CD14-positive monocyte (primary cell): ENCODE results near the gene SPATA13. TPM values are rescaled to one million over a fixed set of nuclear protein-coding genes. Genes with fewer than 3 reads are reported as not detected.

Experiments used
- DNase-seq, 3 donors: peaks; one replicate each; pipeline ENCODE4 v3.0.0-alpha.2; 2011 to 2022
- H2AFZ ChIP-seq: 2 replicates; pipeline ENCODE4 v1.6.0; 2012; ENCODE audit warnings: mild to moderate bottlenecking, low read depth, low read length, inconsistent platforms; ENCODE audit not compliant: insufficient read depth, poor library complexity, severe bottlenecking
- H3K27ac ChIP-seq, 2 donors: 1 replicate in 1 of 2; 2 replicates in 1 of 2; pipeline ENCODE4 v1.5.1; 2012 to 2013; ENCODE audit warnings: low read length in 2 of 2, control low read depth in 1 of 2, inconsistent platforms in 1 of 2, low read depth in 1 of 2, mild to moderate bottlenecking in 1 of 2
- H3K27me3 ChIP-seq, 2 donors: one replicate each; pipeline versions ENCODE4 v1.6.0 to v1.6.1; 2011 to 2013; ENCODE audit warnings: low read length in 2 of 2; ENCODE audit not compliant: control insufficient read depth in 2 of 2, insufficient read depth in 2 of 2
- H3K36me3 ChIP-seq, 2 donors: replicated peaks in 1 of 2; 1 replicate in 1 of 2; 2 replicates in 1 of 2; pipeline versions ENCODE4 v1.5.1 to v1.6.1; 2012 to 2013; ENCODE audit warnings: low read length in 2 of 2, control low read depth in 1 of 2, inconsistent platforms in 1 of 2, mild to moderate bottlenecking in 1 of 2; ENCODE audit not compliant: insufficient read depth in 2 of 2, control insufficient read depth in 1 of 2
- H3K4me1 ChIP-seq, 2 donors: 1 replicate in 1 of 2; 2 replicates in 1 of 2; pipeline versions ENCODE4 v1.5.1 to v1.6.1; 2012 to 2013; ENCODE audit warnings: low read length in 2 of 2, control low read depth in 1 of 2, inconsistent platforms in 1 of 2, mild to moderate bottlenecking in 1 of 2, moderate library complexity in 1 of 2; ENCODE audit not compliant: insufficient read depth in 2 of 2, control insufficient read depth in 1 of 2
- H3K4me2 ChIP-seq: replicated peaks from 2 replicates; pipeline ENCODE3; 2012; ENCODE audit warnings: low read length, moderate library complexity, mild to moderate bottlenecking; ENCODE audit not compliant: poor library complexity, severe bottlenecking; ENCODE audit errors: extremely low read depth
- H3K4me3 ChIP-seq, 3 experiments: fragments of 200-600 bp in 1 of 3; sonication (generic) in 1 of 3; replicated peaks in 1 of 3; 1 replicate in 2 of 3; 2 replicates in 1 of 3; pipeline ENCODE4 v1.5.1; 2011 to 2013; ENCODE audit warnings: low read length in 3 of 3, mild to moderate bottlenecking in 3 of 3, control low read depth in 2 of 3, low read depth in 2 of 3, inconsistent platforms in 1 of 3, moderate library complexity in 1 of 3
- H3K79me2 ChIP-seq: 2 replicates; pipeline ENCODE4 v1.6.0; 2012; ENCODE audit warnings: mild to moderate bottlenecking, control low read depth, inconsistent platforms, low read length, moderate library complexity; ENCODE audit not compliant: insufficient read depth
- H3K9ac ChIP-seq: 2 replicates; pipeline ENCODE4 v1.6.0; 2017; ENCODE audit warnings: low read length, mild to moderate bottlenecking; ENCODE audit not compliant: insufficient read depth, poor library complexity, severe bottlenecking
- H3K9me3 ChIP-seq, 2 donors: replicated peaks in 1 of 2; 1 replicate in 1 of 2; 2 replicates in 1 of 2; pipeline versions ENCODE4 v1.5.1 to v1.6.1; 2012 to 2013; ENCODE audit warnings: low read length in 2 of 2, control low read depth in 1 of 2; ENCODE audit not compliant: control insufficient read depth in 1 of 2, insufficient read depth in 1 of 2
- H4K20me1 ChIP-seq: 2 replicates; pipeline ENCODE4 v1.6.0; 2012; ENCODE audit warnings: mild to moderate bottlenecking, low read length, control low read depth, moderate library complexity; ENCODE audit not compliant: insufficient read depth
- H3K27ac Mint-ChIP-seq, 7 donors: one replicate each; pipeline ENCODE4 v1.8.0; 2020; ENCODE audit warnings: mild to moderate bottlenecking in 7 of 7, mixed read lengths in 7 of 7, moderate library complexity in 6 of 7, inconsistent platforms in 2 of 7
- H3K27me3 Mint-ChIP-seq, 3 donors: one replicate each; pipeline ENCODE4 v1.8.0; 2021 to 2022; ENCODE audit warnings: low read depth in 3 of 3, mild to moderate bottlenecking in 3 of 3, mixed read lengths in 3 of 3, moderate library complexity in 3 of 3, inconsistent platforms in 1 of 3
- H3K36me3 Mint-ChIP-seq, 2 donors: one replicate each; pipeline ENCODE4 v1.8.0; 2020; ENCODE audit warnings: mixed read lengths in 2 of 2, inconsistent platforms in 1 of 2, mild to moderate bottlenecking in 1 of 2
- H3K4me1 Mint-ChIP-seq: one replicate; pipeline ENCODE4 v1.8.0; 2020; ENCODE audit warnings: mild to moderate bottlenecking, mixed read lengths
- H3K4me3 Mint-ChIP-seq, 2 donors: one replicate each; pipeline ENCODE4 v1.8.0; 2020; ENCODE audit warnings: mild to moderate bottlenecking in 2 of 2, mixed read lengths in 2 of 2, moderate library complexity in 1 of 2
- H3K9me3 Mint-ChIP-seq, 7 donors: one replicate each; pipeline ENCODE4 v1.8.0; 2020 to 2022; ENCODE audit warnings: mixed read lengths in 7 of 7, mild to moderate bottlenecking in 6 of 7, moderate library complexity in 6 of 7, inconsistent platforms in 2 of 7
- WGBS: methylation state at CpG from one replicate; pipeline ENCODE4 v1.1.5; 2013; ENCODE audit warnings: missing lambda C conversion rate; ENCODE audit not compliant: insufficient coverage; 5-methylcytosine and 5-hydroxymethylcytosine counted together
- intact Hi-C, 2 donors: fragments of 100-400 bp; cut with micrococcal nuclease; formaldehyde crosslinking; loops; one replicate each; pipeline versions ENCODE4 v1.15.0 to v1.15.1; 2023
- polyA plus RNA-seq, 3 donors: library from polyadenylated mRNA; depleted of rRNA in 1 of 3; unstranded in 2 of 3; stranded (reverse) in 1 of 3; fragments of 300-500 nt in 2 of 3; fragments of >200 nt in 1 of 3; fragmentation: Illumina TruSeq in 2 of 3; gene quantifications; 1 replicate in 2 of 3; 2 replicates in 1 of 3; pipeline ENCODE4 v1.2.3, GENCODE V29; 2012 to 2021
- TF ChIP-seq, protein P1 (sequence below): fragments of 200-600 bp; IDR thresholded peaks from one replicate; pipeline ENCODE4 v1.8.0; 2022; ENCODE audit warnings: antibody characterized with exemption, mild to moderate bottlenecking

SPATA13 gene
- polyA plus RNA-seq, 3 donors = 9.3 to 44.7 (median 11.6) TPM

DNA sequence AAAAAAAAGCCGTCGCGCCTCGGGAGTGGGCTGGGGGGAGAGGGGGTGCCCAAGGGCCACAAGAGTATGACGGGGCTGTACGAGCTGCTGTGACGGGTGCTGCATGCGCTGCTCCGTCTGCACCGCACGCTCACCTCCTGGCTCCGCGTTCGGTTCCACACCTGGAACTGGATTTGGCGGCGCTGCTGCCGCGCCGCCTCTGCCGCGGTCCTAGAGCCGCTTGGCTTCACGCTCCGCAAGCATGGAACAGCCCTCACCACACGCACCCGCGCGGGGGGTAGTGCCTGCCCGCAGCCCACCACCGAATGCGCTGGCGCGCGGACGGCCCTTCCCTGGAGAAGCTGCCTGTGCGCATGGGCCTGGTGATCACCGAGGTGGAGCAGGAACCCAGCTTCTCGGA is 167.6 kb downstream of the SPATA13 start:
- H3K4me2 ChIP-seq = no peak overlapping the region
- Mint-ChIP-seq H3K27me3 (peaks cover 23 to 36% (median 32%) of the 10 kb centered on the region in 3 donors), H3K9me3 (peaks cover 0 to 6% (median 0%) of the 10 kb centered on the region in 7 donors), H3K4me3 (peak overlapping the region; percentile 31 to 81), H3K36me3 (no peaks in the 10 kb centered on the region), H3K4me1 (peaks cover 3% of the 10 kb centered on the region), H3K27ac (no peak overlapping the region)
- TF ChIP-seq, protein P1, sequence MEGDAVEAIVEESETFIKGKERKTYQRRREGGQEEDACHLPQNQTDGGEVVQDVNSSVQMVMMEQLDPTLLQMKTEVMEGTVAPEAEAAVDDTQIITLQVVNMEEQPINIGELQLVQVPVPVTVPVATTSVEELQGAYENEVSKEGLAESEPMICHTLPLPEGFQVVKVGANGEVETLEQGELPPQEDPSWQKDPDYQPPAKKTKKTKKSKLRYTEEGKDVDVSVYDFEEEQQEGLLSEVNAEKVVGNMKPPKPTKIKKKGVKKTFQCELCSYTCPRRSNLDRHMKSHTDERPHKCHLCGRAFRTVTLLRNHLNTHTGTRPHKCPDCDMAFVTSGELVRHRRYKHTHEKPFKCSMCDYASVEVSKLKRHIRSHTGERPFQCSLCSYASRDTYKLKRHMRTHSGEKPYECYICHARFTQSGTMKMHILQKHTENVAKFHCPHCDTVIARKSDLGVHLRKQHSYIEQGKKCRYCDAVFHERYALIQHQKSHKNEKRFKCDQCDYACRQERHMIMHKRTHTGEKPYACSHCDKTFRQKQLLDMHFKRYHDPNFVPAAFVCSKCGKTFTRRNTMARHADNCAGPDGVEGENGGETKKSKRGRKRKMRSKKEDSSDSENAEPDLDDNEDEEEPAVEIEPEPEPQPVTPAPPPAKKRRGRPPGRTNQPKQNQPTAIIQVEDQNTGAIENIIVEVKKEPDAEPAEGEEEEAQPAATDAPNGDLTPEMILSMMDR = no peak
- no peaks in the 10 kb centered on the region for H3K4me1 ChIP-seq
- 50% methylated on average over 15 of the region's 38 CpGs for WGBS
- DNase-seq = no peak
- peaks cover 0 to 22% of the 10 kb centered on the region in 2 donors for H3K27me3 ChIP-seq
- no peak overlapping the region for H3K9ac ChIP-seq
- H4K20me1 ChIP-seq = no peaks in the 10 kb centered on the region
- no peaks in the 10 kb centered on the region for H3K9me3 ChIP-seq
- no peaks in the 10 kb centered on the region for H3K36me3 ChIP-seq
- intact Hi-C loops = no loop called here
- no peak overlapping the region for H3K27ac ChIP-seq
- H3K4me3 ChIP-seq = no peak overlapping the region
- H3K79me2 ChIP-seq = no peaks in the 10 kb centered on the region
- H2AFZ ChIP-seq = no peak overlapping the region

DNA sequence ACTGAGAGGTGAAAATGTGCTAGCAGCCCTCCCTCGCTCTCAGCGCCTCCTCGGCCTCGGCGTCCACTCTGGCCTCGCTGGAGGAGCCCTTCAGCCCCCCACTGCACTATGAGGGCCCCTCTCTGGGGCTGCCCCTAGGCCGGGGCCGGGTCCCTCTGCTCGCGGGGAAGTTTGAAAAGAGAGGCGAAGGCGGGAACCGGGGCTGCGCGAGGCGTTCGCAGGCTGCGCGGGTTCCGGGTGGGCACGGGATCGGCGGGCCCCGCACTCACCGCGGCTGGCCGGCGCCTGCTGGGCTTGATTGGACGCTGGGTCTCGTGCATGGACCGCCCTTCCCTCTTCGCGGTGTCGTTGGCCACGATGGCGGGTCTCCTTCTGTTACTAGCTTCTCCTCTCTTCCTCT is 178.2 kb downstream of the SPATA13 start:
- no peaks in the 10 kb centered on the region for H3K36me3 Mint-ChIP-seq

More for the DNA sequence above, 178.2 kb downstream of the SPATA13 start:
- DNase-seq = no peak
- H3K4me1 Mint-ChIP-seq = no peaks in the 10 kb centered on the region
- no peak overlapping the region for H3K4me3 Mint-ChIP-seq
- TF ChIP-seq, protein P1 = no peak
- H3K79me2 ChIP-seq = no peaks in the 10 kb centered on the region
- H3K27me3 ChIP-seq = no peaks in the 10 kb centered on the region
- no peak overlapping the region for H3K9ac ChIP-seq
- H3K27ac Mint-ChIP-seq = peak overlapping the region in 1 of 7 donors; percentile 24
- no peak overlapping the region for H3K27ac ChIP-seq
- H3K4me3 ChIP-seq = no peak overlapping the region
- peaks cover 0 to 21% of the 10 kb centered on the region in 2 donors for H3K9me3 ChIP-seq
- no peaks in the 10 kb centered on the region for H3K36me3 ChIP-seq
- no peak overlapping the region for H3K4me2 ChIP-seq
- intact Hi-C loops = no loop called here
- peaks cover 6 to 19% (median 16%) of the 10 kb centered on the region in 3 donors for H3K27me3 Mint-ChIP-seq
- no peak overlapping the region for H2AFZ ChIP-seq
- H4K20me1 ChIP-seq = no peaks in the 10 kb centered on the region
- H3K9me3 Mint-ChIP-seq = peaks cover 15 to 27% (median 22%) of the 10 kb centered on the region in 7 donors
- no peaks in the 10 kb centered on the region for H3K4me1 ChIP-seq
- 96% methylated on average over 34 of the region's 36 CpGs for WGBS
